GM12892 (cell line): Measurements from ENCODE around the gene TSC22D4.
A peak's percentile ranks its signal among the peaks of the same experiment; 100 is the strongest.

Source experiments
- DNase-seq: peaks from one replicate; pipeline ENCODE4 v3.0.0; 2011; ENCODE audit not compliant: insufficient read length
- FAIRE-seq: peaks from 2 replicates; lab custom pipeline; 2011; peaks lifted over from hg19 to GRCh38; lab: Jason Lieb, UNC
- POLR2A ChIP-seq: IDR thresholded peaks from 2 replicates; pipeline ENCODE4 v1.6.1; 2011; ENCODE audit warnings: low read depth, low read length, control low read depth
- POLR2AphosphoS5 ChIP-seq: IDR thresholded peaks from 2 replicates; pipeline ENCODE4 v1.6.1; 2011; ENCODE audit warnings: low read depth, low read length, control low read depth
- TAF1 ChIP-seq: IDR thresholded peaks from 2 replicates; pipeline ENCODE4 v1.6.1; 2011; ENCODE audit warnings: low read depth, mild to moderate bottlenecking, control low read depth, low read length, borderline replicate concordance

The TSC22D4 gene

GRCh38 chr7:100489121-100489520 is 10.1 kb upstream of the TSC22D4 start:
- TF ChIP-seq POLR2A (no peak), POLR2AphosphoS5 (no peak), TAF1 (no peak)
- FAIRE-seq (no peak), DNase-seq (no peak)

- no peak for TF ChIP-seq POLR2A
- TF ChIP-seq TAF1: no peak
- TF ChIP-seq POLR2AphosphoS5: no peak
- FAIRE-seq (no peak), DNase-seq (no peak)
Measured at GRCh38 chr7:100488333-100489095, 9.5 kb upstream of the TSC22D4 start.

DNA sequence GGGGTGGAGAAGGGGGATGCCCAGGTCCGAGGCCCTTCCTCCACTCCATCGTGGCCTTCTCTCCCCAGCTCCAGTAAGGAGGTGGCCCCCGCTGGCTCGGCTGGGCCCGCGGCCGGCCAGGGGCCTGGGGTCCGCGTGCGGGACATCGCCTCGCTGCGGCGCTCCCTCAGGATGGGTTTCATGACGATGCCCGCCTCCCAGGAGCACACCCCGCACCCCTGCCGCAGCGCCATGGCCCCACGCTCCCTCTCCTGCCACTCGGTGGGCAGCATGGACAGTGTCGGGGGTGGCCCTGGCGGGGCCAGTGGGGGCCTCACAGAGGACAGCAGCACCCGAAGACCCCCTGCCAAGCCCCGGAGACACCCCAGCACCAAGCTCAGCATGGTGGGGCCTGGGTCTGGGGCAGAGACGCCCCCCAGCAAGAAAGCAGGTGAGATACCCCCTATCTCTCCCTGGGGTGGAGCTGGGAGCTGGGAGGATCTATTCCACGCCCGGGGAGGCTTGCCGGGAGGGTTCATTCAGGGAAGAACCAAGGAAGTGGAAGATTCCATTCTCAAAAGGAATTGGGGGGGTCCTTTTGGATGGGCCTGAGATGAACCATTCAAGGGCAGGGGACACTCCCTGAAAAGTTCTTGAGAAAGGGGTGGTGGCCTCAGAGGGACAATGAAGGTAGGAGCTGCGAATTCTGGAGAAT is 7.9 kb upstream of the TSC22D4 start:
- FAIRE-seq: no peak

GRCh38 chr7:100486111-100486636 is 7.2 kb upstream of the TSC22D4 start:
- DNase-seq (no peak), FAIRE-seq (no peak)
- TF ChIP-seq POLR2AphosphoS5: no peak
- no peak for TF ChIP-seq POLR2A
- TF ChIP-seq TAF1: no peak

More for the DNA sequence above, 7.9 kb upstream of the TSC22D4 start:
- no peak for TF ChIP-seq TAF1
- DNase-seq: no peak

DNA sequence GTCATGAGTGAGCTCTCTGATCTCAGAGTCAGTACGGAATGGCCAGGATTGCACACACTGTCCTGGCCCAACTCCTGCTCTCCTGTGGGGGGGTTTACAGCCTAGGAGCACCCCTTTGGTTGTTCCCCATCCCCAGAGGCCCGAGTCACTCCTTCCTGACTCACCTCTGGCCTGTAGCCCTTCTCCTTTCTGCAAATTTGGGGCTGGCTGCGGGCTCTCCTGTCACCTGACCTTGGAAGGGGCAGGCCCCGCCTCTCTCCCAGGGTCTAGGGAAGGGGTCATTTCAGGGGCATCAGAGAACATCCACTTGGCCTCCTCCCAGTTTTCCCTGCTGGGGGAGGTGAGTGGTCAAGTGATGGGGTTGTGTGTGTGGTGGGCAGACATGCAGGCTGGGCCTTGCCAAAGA is 6.5 kb upstream of the TSC22D4 start:
- TF ChIP-seq TAF1 (no peak), POLR2A (no peak), POLR2AphosphoS5 (no peak)
- FAIRE-seq (no peak), DNase-seq (no peak)

- FAIRE-seq (no peak), DNase-seq (no peak)
- TF ChIP-seq TAF1 (no peak), POLR2A (no peak), POLR2AphosphoS5 (no peak)
Measured at GRCh38 chr7:100484673-100485045, 5.6 kb upstream of the TSC22D4 start.

- no peak for FAIRE-seq
- TF ChIP-seq POLR2A (no peak), POLR2AphosphoS5 (no peak), TAF1 (no peak)
- no peak for DNase-seq
Measured at GRCh38 chr7:100483722-100484672, 5.0 kb upstream of the TSC22D4 start, which contains the start of gene NYAP1. Gene NYAP1, plus strand, starts transcription at chr7:100483927. Its CDS starts 1,385 bp downstream, at chr7:100485312.

GRCh38 chr7:100483090-100483721 is 4.2 kb upstream of the TSC22D4 start:
- TF ChIP-seq POLR2A (no peak), POLR2AphosphoS5 (no peak), TAF1 (no peak)
- FAIRE-seq: peak; percentile 57
- peak; percentile 82 for DNase-seq

GRCh38 chr7:100482728-100483089 is 3.7 kb upstream of the TSC22D4 start:
- DNase-seq: no peak
- no peak for TF ChIP-seq POLR2AphosphoS5
- no peak for TF ChIP-seq POLR2A
- TF ChIP-seq TAF1: no peak
- FAIRE-seq: no peak

- TF ChIP-seq POLR2AphosphoS5 (no peak), TAF1 (no peak), POLR2A (no peak)
- FAIRE-seq (no peak), DNase-seq (no peak)
Measured at GRCh38 chr7:100481466-100481865, 2.5 kb upstream of the TSC22D4 start.

- TF ChIP-seq POLR2A: no peak
- TF ChIP-seq POLR2AphosphoS5: no peak
- no peak for TF ChIP-seq TAF1
- FAIRE-seq (no peak), DNase-seq (no peak)
Measured at GRCh38 chr7:100477871-100478267, 1.1 kb downstream of the TSC22D4 start.
